ENCODE measurements around the gene CFH.
"Not testable (repeated sequence)": the region's sequence is repeated elsewhere in the genome, so short reads cannot be mapped to it uniquely, and the experiment has no call there.

The CFH gene

DNA sequence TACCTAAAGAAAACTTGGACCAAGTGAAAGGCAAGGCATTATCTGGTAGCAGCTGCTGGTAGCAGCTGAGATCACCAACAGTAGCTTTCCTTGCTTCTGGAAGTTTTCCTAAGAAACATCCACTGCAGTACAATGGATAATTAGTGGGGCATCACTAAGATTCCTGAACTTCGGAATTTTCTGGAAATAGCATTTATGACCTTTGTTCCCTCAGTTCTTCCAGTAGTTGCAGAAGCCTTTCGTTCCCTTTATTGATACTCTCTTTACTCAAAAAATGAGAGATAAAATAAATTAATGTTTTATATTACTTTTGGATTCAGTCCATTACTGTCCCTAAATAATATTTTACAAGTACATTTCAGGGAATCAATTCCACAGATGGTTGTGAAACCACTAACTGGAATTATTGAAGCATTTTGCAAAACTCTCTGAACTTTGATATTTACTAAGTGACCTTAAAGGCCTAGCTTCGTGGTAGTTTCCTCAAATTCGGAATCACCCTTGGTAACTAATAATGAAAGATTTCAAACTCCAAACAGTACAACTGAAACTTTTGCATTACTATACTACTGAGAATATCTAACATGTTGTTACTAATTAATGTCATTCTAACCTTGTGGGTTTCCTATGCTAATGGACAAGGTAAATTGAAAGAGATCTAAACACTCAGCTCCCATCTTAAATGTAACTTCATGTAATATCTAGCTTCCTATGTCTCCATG is 113.3 kb downstream of the CFH start:
- not testable (repeated sequence) for DNase-seq

DNA sequence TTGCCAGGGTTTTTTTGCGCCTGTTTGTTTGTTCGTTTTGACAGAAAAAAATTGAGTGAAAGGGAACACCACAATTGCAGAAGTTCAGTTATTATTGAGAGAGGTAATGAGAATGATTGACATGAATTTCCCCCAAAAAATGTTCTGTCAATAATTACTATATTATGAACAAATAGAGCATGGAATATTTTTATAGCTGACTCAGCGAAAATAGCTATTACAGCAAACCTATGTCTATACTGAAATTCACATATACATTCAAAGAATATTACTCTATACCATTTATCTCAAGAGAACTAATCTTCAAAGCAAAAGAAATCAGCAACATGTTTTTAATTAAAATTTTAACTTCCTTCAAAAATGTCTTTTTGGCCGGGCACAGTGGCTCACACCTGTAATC is 118.0 kb downstream of the CFH start:
- DNase-seq = not testable (repeated sequence)

DNA sequence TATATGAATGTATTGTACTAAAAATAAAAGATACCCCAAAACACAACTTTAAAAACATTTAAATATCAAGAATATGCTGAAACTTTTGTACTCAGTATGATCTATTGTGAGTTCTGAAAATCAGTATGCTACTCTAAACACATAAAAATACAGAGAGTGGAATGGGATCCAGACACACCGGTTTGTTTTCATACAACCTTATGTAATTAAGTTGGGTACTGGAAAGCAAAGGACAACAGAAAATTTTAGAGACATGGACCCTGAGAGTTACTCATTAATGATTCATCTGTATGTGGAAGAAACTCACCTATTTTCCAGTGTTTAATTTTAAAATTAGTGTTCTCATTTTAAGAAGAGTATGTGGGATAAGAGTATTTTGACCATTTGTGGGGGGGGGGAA is 121.9 kb downstream of the CFH start:
- DNase-seq = no peak

DNA sequence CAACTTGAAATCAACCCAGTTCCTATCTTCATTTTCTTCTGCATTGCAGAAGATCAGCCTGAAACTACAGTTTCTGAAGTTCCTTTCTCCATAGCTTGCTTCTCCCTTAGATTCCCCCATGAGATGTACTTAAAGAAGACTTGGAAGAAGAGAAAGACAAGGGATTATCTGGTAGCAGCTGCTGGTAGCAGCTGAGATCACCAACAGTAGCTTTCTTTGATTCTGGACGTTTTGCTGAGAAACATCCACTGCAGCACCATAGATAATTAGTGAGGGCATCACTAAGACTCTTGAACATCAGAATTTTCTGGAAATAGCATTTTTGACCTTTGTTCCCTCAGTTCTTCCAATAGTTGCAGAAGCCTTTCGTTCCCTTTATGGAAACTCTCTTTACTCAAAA is 122.3 kb downstream of the CFH start:
- DNase-seq = no peak

DNA sequence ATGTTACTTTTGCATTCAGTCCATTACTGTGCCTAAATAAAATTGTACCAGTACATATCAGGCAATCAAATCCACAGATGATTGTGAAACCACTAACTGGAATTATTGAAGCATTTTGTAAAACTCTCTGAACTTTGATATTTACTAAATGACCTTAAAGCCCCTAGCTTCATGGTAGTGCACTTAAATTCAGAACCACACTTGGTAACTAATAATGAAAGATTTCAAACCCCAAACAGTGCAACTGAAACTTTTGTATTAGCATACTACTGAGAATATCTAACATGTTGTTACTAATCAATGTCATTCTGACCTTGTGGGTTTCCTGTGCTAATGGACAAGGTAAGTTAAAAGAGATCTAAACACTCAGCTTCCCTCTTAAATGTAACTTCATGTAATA is 122.8 kb downstream of the CFH start, which contains the start of gene CFHR3:
Gene CFHR3, plus strand, starts transcription at position 238 of the 400 bp plus-strand sequence. Its CDS starts 47 bp downstream, at position 285.
- DNase-seq = no peak

DNA sequence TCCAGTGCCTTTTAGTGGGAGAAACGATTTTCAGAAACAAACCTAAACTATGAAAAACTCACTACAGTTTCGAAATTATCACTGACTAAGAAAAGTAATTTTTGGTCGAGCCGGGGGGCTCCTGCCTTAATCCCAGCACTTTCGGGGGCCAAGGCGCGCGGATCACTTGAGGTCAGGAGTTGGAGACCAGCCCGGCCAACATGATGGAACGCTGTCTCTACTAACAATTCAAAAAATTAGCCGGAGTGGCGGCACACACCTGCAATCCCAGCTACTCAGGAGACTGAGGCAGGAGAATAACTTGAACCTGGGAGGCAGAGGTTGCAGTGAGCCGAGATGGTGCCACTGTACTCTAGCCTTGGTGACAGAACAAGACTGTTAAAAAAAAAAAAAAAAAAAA is 125.8 kb downstream of the CFH start:
- DNase-seq = no peak

DNA sequence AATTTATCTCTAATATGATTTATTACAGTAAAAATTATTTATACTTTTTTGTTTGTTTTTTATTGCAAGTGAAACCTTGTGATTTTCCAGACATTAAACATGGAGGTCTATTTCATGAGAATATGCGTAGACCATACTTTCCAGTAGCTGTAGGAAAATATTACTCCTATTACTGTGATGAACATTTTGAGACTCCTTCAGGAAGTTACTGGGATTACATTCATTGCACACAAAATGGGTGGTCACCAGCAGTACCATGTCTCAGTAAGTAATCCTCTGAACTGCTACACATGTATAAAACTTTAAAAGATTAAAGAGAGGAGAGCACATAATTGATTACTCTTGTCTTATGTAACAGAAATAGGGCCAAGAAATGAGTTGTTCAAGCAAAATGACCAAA is 127.2 kb downstream of the CFH start:
- no peak for DNase-seq

DNA sequence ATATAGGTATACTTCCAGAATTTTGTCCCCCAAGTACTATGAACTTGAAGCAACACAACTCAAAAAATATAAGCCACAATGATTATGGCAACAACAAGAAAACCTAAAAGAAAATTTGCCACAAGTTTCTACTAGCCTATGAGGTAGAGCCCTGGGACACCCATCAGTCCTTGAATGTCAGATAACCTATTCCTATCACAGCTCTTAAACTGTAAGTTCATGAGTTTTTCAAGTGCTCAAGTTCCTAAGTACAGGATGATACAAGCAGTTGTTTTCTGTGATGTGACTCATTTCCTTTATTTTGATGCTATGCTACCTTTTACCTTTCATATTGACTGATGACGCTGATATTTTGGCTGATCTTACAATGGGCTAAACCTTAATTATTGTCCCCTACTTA is 139.4 kb downstream of the CFH start:
- DNase-seq = not testable (repeated sequence)

DNA sequence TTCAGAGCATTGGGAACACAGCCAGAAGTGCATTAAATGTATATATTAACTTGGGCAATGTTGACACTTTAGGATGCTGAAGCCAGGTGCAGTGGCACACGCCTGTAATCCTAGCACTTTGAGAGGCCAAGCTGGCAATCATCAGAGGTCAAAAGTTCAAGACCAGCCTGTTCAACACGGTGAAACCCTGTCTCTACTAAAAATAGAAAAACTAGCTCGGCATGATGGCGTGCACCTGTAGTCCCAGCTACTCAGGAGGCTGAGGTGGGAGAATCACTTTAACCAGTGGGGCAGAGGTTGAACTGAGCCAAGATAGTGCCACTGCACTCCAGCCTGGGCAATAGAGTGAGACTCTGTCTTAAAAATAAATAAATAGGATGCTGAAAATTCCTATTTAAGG is 142.3 kb downstream of the CFH start:
- not testable (repeated sequence) for DNase-seq

Data from right kidney (tissue), 1 donor.